A549 (cell line): Measurements from ENCODE around the gene ZFYVE28. TPM values are rescaled to one million over a fixed set of nuclear protein-coding genes. Genes with fewer than 3 reads are reported as not detected.

Experiments
- ATAC-seq, 2 experiments: fragments of 200-7000 bp in 1 of 2; fragments of >200 bp in 1 of 2; cut with Nextera tagmentation in 1 of 2; cut with Tn5 transposase in 1 of 2; 3 replicates each; pipeline versions ENCODE4 v1.8.0 to v1.9.1; 2018 to 2020; ENCODE audit warnings: mild to moderate bottlenecking in 1 of 2, moderate library complexity in 1 of 2
- CTCF ChIA-PET: fragments of 300-600 bp; sonication (Branson Sonifier 250); formaldehyde crosslinking; extraction: SDS; loops from one replicate; lab custom pipeline; 2021; ENCODE audit warnings: antibody characterized with exemption, inconsistent platforms; lab: Yijun Ruan, JAX
- POLR2A ChIA-PET: fragments of 350-600 bp; formaldehyde crosslinking; extraction: SDS; loops from one replicate; lab custom pipeline; 2021; ENCODE audit warnings: antibody characterized with exemption, inconsistent platforms; lab: Yijun Ruan, JAX
- DNase-seq, 2 experiments: peaks; one replicate each; pipeline versions ENCODE4 v3.0.0 to v3.0.0-alpha.2; 2011 to 2016; ENCODE audit warnings: low read depth in 1 of 2, low spot score in 1 of 2
- FAIRE-seq: peaks from 2 replicates; lab custom pipeline; 2011; peaks lifted over from hg19 to GRCh38; lab: Jason Lieb, UNC
- H3K27ac ChIP-seq, 2 experiments: fragments of >200 bp; sonication (Bioruptor Twin); formaldehyde crosslinking; 3 replicates each; pipeline ENCODE4 v1.5.1; 2016 to 2017
- H3K4me1 ChIP-seq: fragments of >200 bp; sonication (Bioruptor Twin); formaldehyde crosslinking; 3 replicates; pipeline ENCODE4 v1.6.1; 2016
- H3K4me2 ChIP-seq: fragments of >200 bp; sonication (Bioruptor Twin); formaldehyde crosslinking; 3 replicates; pipeline ENCODE4 v1.6.1; 2016
- H3K4me3 ChIP-seq: fragments of >200 bp; sonication (Bioruptor Twin); formaldehyde crosslinking; 3 replicates; pipeline ENCODE4 v1.5.1; 2016
- H3K9me3 ChIP-seq: fragments of >200 bp; sonication (Bioruptor Twin); formaldehyde crosslinking; 3 replicates; pipeline ENCODE4 v1.6.1; 2016
- CBX2 ChIP-seq: fragments of 200-600 bp; sonication (generic); IDR thresholded peaks from 2 replicates; pipeline ENCODE4 v1.6.1; 2016; ENCODE audit warnings: low read depth, mild to moderate bottlenecking, borderline replicate concordance
- CBX8 ChIP-seq: fragments of 200-600 bp; sonication (generic); IDR thresholded peaks from 2 replicates; pipeline ENCODE4 v1.6.1; 2016
- CEBPB ChIP-seq, 2 experiments: fragments of >200 bp in 1 of 2; sonication (Bioruptor Twin) in 1 of 2; formaldehyde crosslinking in 1 of 2; IDR thresholded peaks; 2 replicates each; pipeline ENCODE4 v1.6.1; 2012 to 2016
- CHD2 ChIP-seq: fragments of 150-350 bp; IDR thresholded peaks from 2 replicates; pipeline ENCODE4 v1.6.1; 2014; ENCODE audit warnings: low read length; ENCODE audit not compliant: partially characterized antibody
- CHD4 ChIP-seq: fragments of 200-600 bp; sonication (generic); IDR thresholded peaks from 2 replicates; pipeline ENCODE4 v1.6.1; 2016; ENCODE audit warnings: antibody characterized with exemption, mild to moderate bottlenecking, borderline replicate concordance
- EHF ChIP-seq: fragments of 250-450 bp; sonication (Bioruptor Pico); IDR thresholded peaks from 2 replicates; pipeline ENCODE4 v1.5.0; 2020; ENCODE audit warnings: mild to moderate bottlenecking
- EP300 ChIP-seq, 2 experiments: fragments of >200 bp; sonication (Bioruptor Twin); formaldehyde crosslinking; IDR thresholded peaks; 2 replicates in 1 of 2; 3 replicates in 1 of 2; pipeline ENCODE4 v1.6.1; 2016 to 2017
- FOXS1 ChIP-seq: fragments of 250-450 bp; sonication (Bioruptor Pico); IDR thresholded peaks from 2 replicates; pipeline ENCODE4 v1.5.0; 2020; ENCODE audit warnings: mild to moderate bottlenecking, moderate library complexity
- HDAC2 ChIP-seq: fragments of 200-600 bp; sonication (generic); IDR thresholded peaks from 2 replicates; pipeline ENCODE4 v1.6.1; 2016
- HOXB5 ChIP-seq: fragments of 250-450 bp; sonication (Bioruptor Pico); IDR thresholded peaks from 2 replicates; pipeline ENCODE4 v1.5.0; 2020; ENCODE audit warnings: mild to moderate bottlenecking, moderate library complexity
- MAZ ChIP-seq: fragments of 150-350 bp; IDR thresholded peaks from 2 replicates; pipeline ENCODE4 v1.6.1; 2014; ENCODE audit warnings: antibody characterized with exemption, low read depth, low read length, borderline replicate concordance
- MYC ChIP-seq: IDR thresholded peaks from 2 replicates; pipeline ENCODE4 v1.6.1; 2012; ENCODE audit warnings: mild to moderate bottlenecking, inconsistent platforms, low read length, improper control_type of control experiment, borderline replicate concordance
- POLR2A ChIP-seq: IDR thresholded peaks from 2 replicates; pipeline ENCODE4 v1.6.1; 2012; ENCODE audit warnings: mild to moderate bottlenecking, low read length
- RARB ChIP-seq: fragments of 250-450 bp; sonication (Bioruptor Pico); IDR thresholded peaks from 2 replicates; pipeline ENCODE4 v1.8.0; 2021; ENCODE audit warnings: mild to moderate bottlenecking, moderate library complexity
- RCOR1 ChIP-seq: fragments of 150-350 bp; IDR thresholded peaks from 2 replicates; pipeline ENCODE4 v1.6.1; 2014; ENCODE audit warnings: antibody characterized with exemption, low read length, low read depth
- RNF2 ChIP-seq: fragments of 200-600 bp; sonication (generic); IDR thresholded peaks from 2 replicates; pipeline ENCODE4 v1.6.1; 2016; ENCODE audit warnings: low read depth, mild to moderate bottlenecking, antibody characterized with exemption, moderate library complexity, borderline replicate concordance
- TFCP2L1 ChIP-seq: fragments of 250-450 bp; sonication (Bioruptor Pico); IDR thresholded peaks from 2 replicates; pipeline ENCODE4 v1.5.0; 2021; ENCODE audit warnings: mild to moderate bottlenecking
- ZFP36 ChIP-seq: fragments of 450-650 bp; IDR thresholded peaks from 2 replicates; pipeline ENCODE4 v1.6.1; 2014; ENCODE audit warnings: borderline replicate concordance; ENCODE audit not compliant: partially characterized antibody
- WGBS: methylation state at CpG from one replicate; pipeline ENCODE4 v1.1.6; 2017; ENCODE audit errors: missing lambda C conversion rate; 5-methylcytosine and 5-hydroxymethylcytosine counted together
- polyA plus RNA-seq, 4 experiments: library from polyadenylated mRNA; depleted of rRNA in 3 of 4; stranded (reverse); fragments of >200 nt; fragmentation: RNase III in 1 of 4; extraction: RNeasy Plus Mini Kit Qiagen cat#74134 plus additional on column Dnase treatment in 1 of 4; gene quantifications; 2 replicates in 3 of 4; 3 replicates in 1 of 4; pipeline ENCODE4 v1.2.3, GENCODE V29; 2011 to 2017
- TF ChIP-seq, protein P1 (sequence below): fragments of 450-650 bp; IDR thresholded peaks from 2 replicates; pipeline ENCODE4 v1.6.1; 2014; ENCODE audit warnings: antibody characterized with exemption
- TF ChIP-seq, protein P2 (sequence below): fragments of 200-600 bp; sonication (generic); IDR thresholded peaks from 2 replicates; pipeline ENCODE4 v1.6.1; 2016; ENCODE audit warnings: antibody characterized with exemption, mild to moderate bottlenecking, moderate library complexity

ZFYVE28 gene
- polyA plus RNA-seq, 2 of the 4 experiments (the other 2 are of a cell fraction): 2.1 to 2.3 TPM

DNA sequence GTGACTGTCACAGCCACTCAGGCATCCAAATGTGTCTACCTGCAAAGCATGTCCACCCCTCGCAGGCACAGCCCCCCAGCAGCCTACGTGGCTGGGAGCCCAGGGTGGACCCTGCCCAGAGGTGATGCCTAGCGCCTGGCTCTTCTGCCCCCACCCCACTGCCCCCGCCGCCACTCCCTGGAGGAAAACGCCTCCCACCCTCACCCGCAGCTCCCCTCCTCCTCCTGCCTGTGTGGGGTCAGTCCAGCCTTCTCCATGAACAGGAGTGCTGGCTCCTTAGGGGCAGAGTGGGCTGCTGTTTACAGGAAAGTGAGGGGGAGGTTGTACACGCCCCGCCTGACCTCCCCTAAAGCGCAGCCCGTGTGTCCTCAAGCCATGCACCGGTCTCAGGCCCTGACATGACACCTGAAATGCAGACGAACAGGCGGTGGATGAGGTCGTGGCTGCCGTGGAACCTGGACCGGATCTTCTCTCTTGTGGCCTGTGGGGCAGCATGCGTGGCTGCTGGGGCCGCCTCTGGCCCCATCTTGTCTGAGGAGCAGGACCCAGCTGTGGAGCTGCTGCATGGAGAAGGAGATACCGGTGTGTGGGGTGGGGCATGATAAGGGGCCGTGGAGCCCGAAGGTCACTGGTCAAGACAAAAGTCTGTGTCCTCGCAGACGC is 144.7 kb downstream of the ZFYVE28 start:
- POLR2A ChIA-PET: no interaction called here
- 71% methylated on average over 11 of the region's 24 CpGs for WGBS
- Histone ChIP-seq H3K4me2 (no peak overlapping the region), H3K4me1 (no peaks in the 10 kb centered on the region), H3K9me3 (no peaks in the 10 kb centered on the region)
- no peak; a peak in 1 of 6 replicates for ATAC-seq
- CTCF ChIA-PET: interaction anchor here (1.2 kb wide), 1 partner anchor 168 kb away, joined by 3 read pairs; no protein-coding TSS in a partner anchor
- no peak for FAIRE-seq
- no peak for TF ChIP-seq CBX2
- TF ChIP-seq, all 56 proteins: peak for 0
- Histone ChIP-seq H3K4me3 (no peak overlapping the region), H3K27ac (no peak overlapping the region)
- DNase-seq: no peak

DNA sequence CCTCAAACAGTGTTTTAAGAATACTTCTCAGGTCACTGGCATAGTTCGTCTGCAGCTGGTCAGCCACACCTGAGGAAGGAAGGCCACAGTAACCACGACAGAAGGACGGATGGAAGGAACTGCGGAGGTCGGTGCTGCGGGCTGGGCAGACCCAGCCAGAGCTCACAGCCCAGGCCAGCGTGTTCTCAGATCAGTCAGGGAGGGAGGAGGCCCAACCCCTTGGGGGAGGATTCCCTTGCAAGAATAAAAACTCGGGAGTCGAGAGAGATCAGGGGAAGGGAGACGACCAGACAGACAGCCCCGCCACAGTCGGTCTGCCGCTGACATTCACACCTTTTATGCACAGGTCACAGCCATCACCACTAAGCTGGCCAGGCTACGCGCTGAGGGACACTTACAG is 145.2 kb downstream of the ZFYVE28 start:
- H3K9me3 ChIP-seq: no peaks in the 10 kb centered on the region
- FAIRE-seq: no peak
- WGBS: 83% methylated on average over 15 of the region's 15 CpGs
- TF ChIP-seq MYC (no peak), TFCP2L1 (CRISPR knock-in tag) (no peak), RCOR1 (no peak), ZFP36 (no peak), CHD4 (no peak), POLR2A (no peak), FOXS1 (CRISPR knock-in tag) (no peak)
- TF ChIP-seq, protein P1, sequence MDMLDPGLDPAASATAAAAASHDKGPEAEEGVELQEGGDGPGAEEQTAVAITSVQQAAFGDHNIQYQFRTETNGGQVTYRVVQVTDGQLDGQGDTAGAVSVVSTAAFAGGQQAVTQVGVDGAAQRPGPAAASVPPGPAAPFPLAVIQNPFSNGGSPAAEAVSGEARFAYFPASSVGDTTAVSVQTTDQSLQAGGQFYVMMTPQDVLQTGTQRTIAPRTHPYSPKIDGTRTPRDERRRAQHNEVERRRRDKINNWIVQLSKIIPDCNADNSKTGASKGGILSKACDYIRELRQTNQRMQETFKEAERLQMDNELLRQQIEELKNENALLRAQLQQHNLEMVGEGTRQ: no peak
- H3K4me2 ChIP-seq: no peak overlapping the region
- no peak overlapping the region for H3K4me3 ChIP-seq
- POLR2A ChIA-PET: no interaction called here
- CTCF ChIA-PET: no interaction called here
- H3K4me1 ChIP-seq: no peaks in the 10 kb centered on the region
- no peak overlapping the region for H3K27ac ChIP-seq
- ATAC-seq: no peak
- no peak for DNase-seq

DNA sequence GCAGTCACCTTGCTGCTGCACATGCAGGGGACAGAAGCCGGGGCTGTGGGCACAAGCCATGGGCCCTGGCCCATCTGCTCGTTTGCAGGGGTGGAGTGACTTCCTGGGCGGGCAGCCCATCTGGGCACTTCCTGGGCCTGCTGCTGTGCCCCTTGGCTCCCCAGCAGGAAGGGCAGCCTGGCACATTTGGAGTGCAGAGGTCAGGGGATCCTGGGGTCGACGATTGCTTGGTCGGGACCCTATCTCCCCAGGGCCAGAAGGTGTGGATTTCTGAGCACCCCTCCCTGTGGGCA is 145.7 kb downstream of the ZFYVE28 start:
- ChIA-PET POLR2A (no interaction called here), CTCF (no interaction called here)
- WGBS: 80% methylated on average over 1 of the region's 6 CpGs
- no peak for ATAC-seq
- H3K9me3 ChIP-seq: no peaks in the 10 kb centered on the region
- H3K4me3 ChIP-seq: no peak overlapping the region
- H3K4me1 ChIP-seq: no peaks in the 10 kb centered on the region
- H3K4me2 ChIP-seq: no peak overlapping the region
- FAIRE-seq: no peak
- TF ChIP-seq RCOR1 (no peak), RARB (no peak), EHF (no peak), MAZ (no peak), RNF2 (no peak), ZFP36 (no peak), HDAC2 (no peak), CEBPB (IDR thresholded peaks at IDR 0.05) (no peak), CHD2 (no peak), HOXB5 (CRISPR knock-in tag) (no peak), CBX8 (no peak), EP300 (IDR thresholded peaks at IDR 0.05) (no peak)
- TF ChIP-seq, protein P2, sequence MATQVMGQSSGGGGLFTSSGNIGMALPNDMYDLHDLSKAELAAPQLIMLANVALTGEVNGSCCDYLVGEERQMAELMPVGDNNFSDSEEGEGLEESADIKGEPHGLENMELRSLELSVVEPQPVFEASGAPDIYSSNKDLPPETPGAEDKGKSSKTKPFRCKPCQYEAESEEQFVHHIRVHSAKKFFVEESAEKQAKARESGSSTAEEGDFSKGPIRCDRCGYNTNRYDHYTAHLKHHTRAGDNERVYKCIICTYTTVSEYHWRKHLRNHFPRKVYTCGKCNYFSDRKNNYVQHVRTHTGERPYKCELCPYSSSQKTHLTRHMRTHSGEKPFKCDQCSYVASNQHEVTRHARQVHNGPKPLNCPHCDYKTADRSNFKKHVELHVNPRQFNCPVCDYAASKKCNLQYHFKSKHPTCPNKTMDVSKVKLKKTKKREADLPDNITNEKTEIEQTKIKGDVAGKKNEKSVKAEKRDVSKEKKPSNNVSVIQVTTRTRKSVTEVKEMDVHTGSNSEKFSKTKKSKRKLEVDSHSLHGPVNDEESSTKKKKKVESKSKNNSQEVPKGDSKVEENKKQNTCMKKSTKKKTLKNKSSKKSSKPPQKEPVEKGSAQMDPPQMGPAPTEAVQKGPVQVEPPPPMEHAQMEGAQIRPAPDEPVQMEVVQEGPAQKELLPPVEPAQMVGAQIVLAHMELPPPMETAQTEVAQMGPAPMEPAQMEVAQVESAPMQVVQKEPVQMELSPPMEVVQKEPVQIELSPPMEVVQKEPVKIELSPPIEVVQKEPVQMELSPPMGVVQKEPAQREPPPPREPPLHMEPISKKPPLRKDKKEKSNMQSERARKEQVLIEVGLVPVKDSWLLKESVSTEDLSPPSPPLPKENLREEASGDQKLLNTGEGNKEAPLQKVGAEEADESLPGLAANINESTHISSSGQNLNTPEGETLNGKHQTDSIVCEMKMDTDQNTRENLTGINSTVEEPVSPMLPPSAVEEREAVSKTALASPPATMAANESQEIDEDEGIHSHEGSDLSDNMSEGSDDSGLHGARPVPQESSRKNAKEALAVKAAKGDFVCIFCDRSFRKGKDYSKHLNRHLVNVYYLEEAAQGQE: no peak
- no peak overlapping the region for H3K27ac ChIP-seq
- DNase-seq: no peak
